ENCODE measurements around the gene ATG5.
"Not testable (repeated sequence)": the region's sequence is repeated elsewhere in the genome, so short reads cannot be mapped to it uniquely, and the experiment has no call there.

Gene ATG5

GRCh38 chr6:106154326-106154725 lies 171.2 kb downstream of the ATG5 start:
- no peak for DNase-seq (ENCODE audit: low read depth)

- DNase-seq (ENCODE audit: low read depth): no peak
These were observed 172.6 kb downstream of the ATG5 start for GRCh38 chr6:106152952-106153351.

- DNase-seq (ENCODE audit: low read depth): not testable (repeated sequence)
These were observed 173.1 kb downstream of the ATG5 start for GRCh38 chr6:106152476-106152875.

- DNase-seq (ENCODE audit: low read depth): no peak
These were observed 176.0 kb downstream of the ATG5 start for GRCh38 chr6:106149472-106150069.

GRCh38 chr6:106147476-106147875 lies 178.1 kb downstream of the ATG5 start:
- DNase-seq (ENCODE audit: low read depth): no peak

GRCh38 chr6:106146852-106147351 lies 178.7 kb downstream of the ATG5 start:
- no peak for DNase-seq (ENCODE audit: low read depth)

GRCh38 chr6:106145741-106146227 lies 179.8 kb downstream of the ATG5 start:
- DNase-seq (ENCODE audit: low read depth): no peak

GRCh38 chr6:106145144-106145543 lies 180.4 kb downstream of the ATG5 start:
- DNase-seq (ENCODE audit: low read depth): no peak

- DNase-seq (ENCODE audit: low read depth): no peak
These were observed 181.9 kb downstream of the ATG5 start for GRCh38 chr6:106143665-106144064.

GRCh38 chr6:106142876-106143431 lies 182.6 kb downstream of the ATG5 start:
- no peak for DNase-seq (ENCODE audit: low read depth)

GRCh38 chr6:106141441-106142237 lies 183.9 kb downstream of the ATG5 start:
- DNase-seq (ENCODE audit: low read depth): no peak

GRCh38 chr6:106138151-106138550 lies 187.4 kb downstream of the ATG5 start:
- no peak for DNase-seq (ENCODE audit: low read depth)

GRCh38 chr6:106136845-106137244 lies 188.7 kb downstream of the ATG5 start:
- DNase-seq (ENCODE audit: low read depth): no peak

GRCh38 chr6:106135911-106136571 lies 189.5 kb downstream of the ATG5 start:
- DNase-seq (ENCODE audit: low read depth): no peak

- DNase-seq (ENCODE audit: low read depth): no peak
These were observed 190.5 kb downstream of the ATG5 start for GRCh38 chr6:106134906-106135634.
